ENCODE measurements around the gene FAM76A. TPM values are rescaled to one million over a fixed set of nuclear protein-coding genes. Genes with fewer than 3 reads are reported as not detected.

FAM76A gene
- total RNA-seq, 4 donors from 2014 or later, result 16.7 to 41.3 (median 23.7) TPM

GRCh38 chr1:27811741-27812500 is 86.2 kb downstream of the FAM76A start:
- Histone ChIP-seq H3K27ac (no peak overlapping the region), H3K4me3 (no peak overlapping the region), H3K36me3 (peaks cover 3 to 56% (median 5%) of the 10 kb centered on the region in 3 donors), H3K9me3 (no peaks in the 10 kb centered on the region), H3K4me1 (peaks cover 0 to 5% (median 0%) of the 10 kb centered on the region in 4 donors), H3K27me3 (no peaks in the 10 kb centered on the region)
- 94% methylated on average over 6 of the region's 6 CpGs for WGBS, 2 donors
- DNase-seq (ENCODE audit: low spot score in 2 of 2), result no peak
- TF ChIP-seq EP300 (IDR thresholded peaks at IDR 0.05) (no peak), POLR2A (IDR thresholded peaks at IDR 0.05) (no peak), CTCF (IDR thresholded peaks at IDR 0.05) (no peak)

Small RNA genes lying within 50 kb of the gene (small RNA-seq; reads per million reads assigned to genes)
- gene AL020997.2 (not detected), gene RNU6-424P (not detected)

Other genes with a start within 250 kb of the FAM76A start
- gene WASF2, start 235.8 kb upstream of the FAM76A start, total RNA-seq, result 10 to 100 TPM; 74.9 to 95.9 (median 83.4) TPM
- 10 to 100 TPM; 26.4 to 39.9 (median 34.6) TPM for gene AHDC1, start 121.8 kb upstream of the FAM76A start, total RNA-seq
- gene FGR, start 90.8 kb upstream of the FAM76A start, total RNA-seq, result 10 to 100 TPM; 18.4 to 63.9 (median 22.6) TPM
- gene IFI6, start 53.8 kb upstream of the FAM76A start, total RNA-seq, result 10 to 100 TPM; 28.2 to 79.3 (median 69.4) TPM
- gene STX12, start 47.3 kb downstream of the FAM76A start, total RNA-seq, result 10 to 100 TPM; 51.6 to 71.0 (median 66.9) TPM
- gene PPP1R8, start 104.8 kb downstream of the FAM76A start, total RNA-seq, result 10 to 100 TPM; 32.0 to 58.2 (median 37.2) TPM
- 10 to 100 TPM; 13.2 to 50.7 (median 23.7) TPM for gene THEMIS2, start 146.6 kb downstream of the FAM76A start, total RNA-seq
- gene RPA2, start 188.6 kb downstream of the FAM76A start, total RNA-seq, result 10 to 100 TPM; 16.7 to 37.4 (median 26.1) TPM
- gene SMPDL3B, start 209.0 kb downstream of the FAM76A start, total RNA-seq, result not detected
- gene XKR8, start 234.0 kb downstream of the FAM76A start, total RNA-seq, result 1 to 10 TPM; 5.1 to 7.5 (median 7.3) TPM